A549 (cell line): Measurements from ENCODE around the gene QRFPR.

Source experiments
- CEBPB ChIP-seq, 2 experiments: fragments of >200 bp in 1 of 2; sonication (Bioruptor Twin) in 1 of 2; formaldehyde crosslinking in 1 of 2; IDR thresholded peaks; 2 replicates each; pipeline ENCODE4 v1.6.1; 2012 to 2016
- CTCF ChIP-seq: fragments of >200 bp; sonication (Bioruptor Twin); formaldehyde crosslinking; IDR thresholded peaks from 3 replicates; pipeline ENCODE4 v1.5.1; 2016
- EHMT2 ChIP-seq: fragments of 200-600 bp; sonication (generic); IDR thresholded peaks from 2 replicates; pipeline ENCODE4 v1.6.1; 2016; ENCODE audit warnings: antibody characterized with exemption, low read depth, mild to moderate bottlenecking, moderate library complexity
- EP300 ChIP-seq, 2 experiments: fragments of >200 bp; sonication (Bioruptor Twin); formaldehyde crosslinking; IDR thresholded peaks; 2 replicates in 1 of 2; 3 replicates in 1 of 2; pipeline ENCODE4 v1.6.1; 2016 to 2017
- MAFK ChIP-seq: fragments of 450-650 bp; IDR thresholded peaks from 2 replicates; pipeline ENCODE4 v1.6.1; 2014; ENCODE audit not compliant: partially characterized antibody
- MYC ChIP-seq: IDR thresholded peaks from 2 replicates; pipeline ENCODE4 v1.6.1; 2012; ENCODE audit warnings: mild to moderate bottlenecking, inconsistent platforms, low read length, improper control_type of control experiment, borderline replicate concordance
- POLR2A ChIP-seq: IDR thresholded peaks from 2 replicates; pipeline ENCODE4 v1.6.1; 2012; ENCODE audit warnings: mild to moderate bottlenecking, low read length
- ZSCAN20 ChIP-seq: fragments of 250-450 bp; sonication (Bioruptor Pico); IDR thresholded peaks from 2 replicates; pipeline ENCODE4 v1.8.0; 2022; ENCODE audit warnings: mild to moderate bottlenecking, moderate library complexity
- TF ChIP-seq, protein P1 (sequence below): fragments of 450-650 bp; IDR thresholded peaks from 2 replicates; pipeline ENCODE4 v1.6.1; 2014; ENCODE audit warnings: antibody characterized with exemption

GRCh38 chr4:121326597-121326996 is 54.2 kb downstream of the QRFPR start:
- TF ChIP-seq CTCF, result no peak
- no peak for TF ChIP-seq POLR2A
- no peak for TF ChIP-seq EHMT2
- no peak for TF ChIP-seq EP300 (IDR thresholded peaks at IDR 0.05)
- no peak for TF ChIP-seq MYC
- TF ChIP-seq MAFK, result no peak
- TF ChIP-seq, protein P1, sequence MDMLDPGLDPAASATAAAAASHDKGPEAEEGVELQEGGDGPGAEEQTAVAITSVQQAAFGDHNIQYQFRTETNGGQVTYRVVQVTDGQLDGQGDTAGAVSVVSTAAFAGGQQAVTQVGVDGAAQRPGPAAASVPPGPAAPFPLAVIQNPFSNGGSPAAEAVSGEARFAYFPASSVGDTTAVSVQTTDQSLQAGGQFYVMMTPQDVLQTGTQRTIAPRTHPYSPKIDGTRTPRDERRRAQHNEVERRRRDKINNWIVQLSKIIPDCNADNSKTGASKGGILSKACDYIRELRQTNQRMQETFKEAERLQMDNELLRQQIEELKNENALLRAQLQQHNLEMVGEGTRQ, result no peak
- no peak for TF ChIP-seq CEBPB (IDR thresholded peaks at IDR 0.05)
- TF ChIP-seq ZSCAN20 (CRISPR knock-in tag), result no peak
